Rectal smooth muscle tissue (tissue), 1 donor: ENCODE results near the gene RBM45.
"Not testable (repeated sequence)": the region's sequence is repeated elsewhere in the genome, so short reads cannot be mapped to it uniquely, and the experiment has no call there.

Experiments
- H3K27ac ChIP-seq: one replicate; pipeline ENCODE4 v1.7.0; 2013; ENCODE audit warnings: low read depth, low read length, inconsistent platforms
- H3K27me3 ChIP-seq: one replicate; pipeline ENCODE4 v1.7.0; 2013; ENCODE audit warnings: low read length; ENCODE audit not compliant: control insufficient read depth, insufficient read depth
- H3K36me3 ChIP-seq: one replicate; pipeline ENCODE4 v1.7.0; 2013; ENCODE audit warnings: low read length; ENCODE audit not compliant: control insufficient read depth, insufficient read depth
- H3K4me1 ChIP-seq: one replicate; pipeline ENCODE4 v1.7.0; 2013; ENCODE audit warnings: low read length; ENCODE audit not compliant: control insufficient read depth, insufficient read depth
- H3K4me3 ChIP-seq: one replicate; pipeline ENCODE4 v1.7.0; 2013; ENCODE audit warnings: low read length
- H3K9ac ChIP-seq: one replicate; pipeline ENCODE4 v1.7.0; 2013; ENCODE audit warnings: low read length

Gene RBM45

DNA sequence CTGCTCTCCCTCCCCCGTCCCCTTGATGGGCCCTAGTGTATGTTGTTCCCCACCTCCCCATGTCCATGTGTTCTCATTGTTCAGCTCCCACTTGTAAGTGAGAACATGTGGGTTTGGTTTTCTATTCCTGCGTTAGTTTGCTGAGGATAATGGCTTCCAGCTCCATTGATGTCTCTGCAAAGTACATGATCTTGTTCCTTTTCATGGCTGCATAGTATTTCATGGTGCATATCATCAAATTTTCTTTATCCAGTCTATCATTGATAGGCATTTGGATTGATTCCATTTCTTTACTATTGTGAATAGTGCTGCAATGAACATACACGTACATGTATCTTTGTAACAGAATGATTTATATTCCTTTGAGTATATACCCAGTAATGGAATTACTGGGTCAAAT lies 33.0 kb upstream of the RBM45 start:
- H3K27ac ChIP-seq, H3K9ac ChIP-seq, H3K27me3 ChIP-seq, H3K4me3 ChIP-seq, H3K4me1 ChIP-seq, H3K36me3 ChIP-seq: not testable (repeated sequence)

DNA sequence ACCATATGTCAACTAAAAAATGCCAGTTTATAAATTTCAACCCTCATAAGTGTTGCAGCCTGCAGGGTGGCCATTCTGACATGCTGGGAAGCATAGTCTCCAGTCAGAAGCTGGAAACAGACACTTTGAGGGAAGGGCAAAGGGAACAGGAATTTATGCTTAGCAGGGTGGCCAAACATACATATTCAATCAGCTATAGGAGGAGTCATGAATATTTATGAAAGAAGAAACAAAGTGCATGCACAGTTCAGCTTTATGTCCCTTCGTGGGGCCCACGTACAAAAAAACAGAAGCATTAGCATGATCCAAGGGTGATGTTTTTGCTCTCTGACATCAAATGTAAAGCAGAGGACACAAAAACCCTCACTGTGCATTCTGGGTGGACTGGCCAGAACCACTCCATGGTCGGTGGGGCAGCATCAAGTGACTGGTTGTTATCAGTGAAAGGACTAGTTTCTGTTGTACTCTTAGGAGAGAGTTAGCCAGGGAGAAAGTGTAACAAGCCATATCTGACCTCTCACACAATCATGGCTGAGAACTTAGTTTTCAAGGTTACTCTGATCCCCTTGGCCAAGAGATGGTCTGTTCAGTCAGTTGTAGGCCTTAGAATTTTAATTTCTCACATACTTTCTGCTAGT lies 29.7 kb upstream of the RBM45 start:
- Histone ChIP-seq H3K27ac (no peak overlapping the region), H3K9ac (no peak overlapping the region), H3K4me3 (no peak overlapping the region), H3K27me3 (no peaks in the 10 kb centered on the region), H3K4me1 (no peaks in the 10 kb centered on the region), H3K36me3 (no peaks in the 10 kb centered on the region)

DNA sequence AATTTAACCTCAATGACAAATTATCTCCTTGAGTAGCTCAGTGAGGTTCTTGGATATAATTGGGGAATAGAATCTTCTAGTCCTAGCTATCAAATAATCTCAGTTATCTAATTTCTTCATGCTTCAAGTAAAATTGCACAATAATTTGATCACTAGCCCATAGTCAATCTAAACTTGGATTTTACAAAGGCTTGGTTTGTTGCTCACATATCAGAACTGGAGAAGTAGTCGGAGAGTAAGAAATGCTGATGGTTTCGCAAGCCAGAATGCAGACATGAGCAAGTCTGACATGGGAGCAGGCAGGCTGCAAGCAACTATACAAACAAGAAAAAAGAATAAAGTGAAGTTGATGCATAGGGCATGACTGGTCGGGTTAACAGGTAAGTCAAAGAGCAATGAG lies 28.0 kb upstream of the RBM45 start:
- H3K36me3 ChIP-seq: no peaks in the 10 kb centered on the region
- no peaks in the 10 kb centered on the region for H3K27me3 ChIP-seq
- H3K27ac ChIP-seq: no peak overlapping the region
- H3K4me3 ChIP-seq: no peak overlapping the region
- H3K9ac ChIP-seq: no peak overlapping the region
- no peaks in the 10 kb centered on the region for H3K4me1 ChIP-seq

DNA sequence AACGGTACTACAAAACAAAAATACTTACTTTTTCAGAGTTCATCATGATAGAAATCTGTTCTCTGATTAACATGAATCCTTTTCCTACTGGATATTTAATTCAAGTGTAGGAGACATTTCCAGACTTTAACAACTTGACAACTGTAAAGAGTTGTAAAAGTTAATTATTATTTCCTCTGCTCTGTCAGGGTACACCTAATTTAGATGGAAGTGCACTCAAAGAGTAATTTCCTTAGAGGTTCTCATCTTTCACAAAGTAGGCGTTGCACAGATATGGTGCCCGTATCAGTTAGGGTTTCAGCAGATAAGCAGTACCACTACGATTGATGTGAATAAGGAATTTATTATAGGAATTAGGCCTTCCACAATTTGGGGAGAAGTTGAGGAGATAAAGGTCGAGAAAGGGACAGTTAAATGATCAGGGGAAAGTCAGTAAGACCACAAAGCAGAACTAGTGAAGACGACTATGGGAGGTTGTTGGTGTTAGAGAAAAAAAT lies 23.4 kb upstream of the RBM45 start:
- Histone ChIP-seq H3K27ac (no peak overlapping the region), H3K4me3 (no peak overlapping the region), H3K4me1 (no peaks in the 10 kb centered on the region), H3K36me3 (no peaks in the 10 kb centered on the region), H3K27me3 (no peaks in the 10 kb centered on the region), H3K9ac (no peak overlapping the region)

DNA sequence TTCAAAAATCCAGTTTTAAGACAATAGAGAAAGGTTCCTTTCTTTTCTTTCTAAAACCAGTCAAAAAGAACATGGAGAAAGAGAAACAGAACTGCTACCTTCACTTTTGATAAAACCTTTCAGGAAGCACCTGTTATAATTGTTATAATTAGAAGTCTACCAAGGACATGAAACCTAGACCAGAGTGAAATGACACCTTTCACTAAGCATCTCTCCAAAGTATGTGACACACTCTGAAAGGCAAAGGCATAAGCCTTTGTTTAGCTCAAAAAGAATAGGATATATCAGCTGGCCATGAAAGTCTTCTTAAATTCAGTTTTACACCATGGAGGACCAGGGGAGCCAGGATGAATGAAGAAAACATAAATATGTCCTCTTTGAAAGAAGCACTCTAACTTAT lies 18.8 kb upstream of the RBM45 start:
- Histone ChIP-seq H3K27me3 (no peaks in the 10 kb centered on the region), H3K27ac (no peak overlapping the region), H3K9ac (no peak overlapping the region), H3K4me1 (no peaks in the 10 kb centered on the region), H3K4me3 (no peak overlapping the region), H3K36me3 (no peaks in the 10 kb centered on the region)

DNA sequence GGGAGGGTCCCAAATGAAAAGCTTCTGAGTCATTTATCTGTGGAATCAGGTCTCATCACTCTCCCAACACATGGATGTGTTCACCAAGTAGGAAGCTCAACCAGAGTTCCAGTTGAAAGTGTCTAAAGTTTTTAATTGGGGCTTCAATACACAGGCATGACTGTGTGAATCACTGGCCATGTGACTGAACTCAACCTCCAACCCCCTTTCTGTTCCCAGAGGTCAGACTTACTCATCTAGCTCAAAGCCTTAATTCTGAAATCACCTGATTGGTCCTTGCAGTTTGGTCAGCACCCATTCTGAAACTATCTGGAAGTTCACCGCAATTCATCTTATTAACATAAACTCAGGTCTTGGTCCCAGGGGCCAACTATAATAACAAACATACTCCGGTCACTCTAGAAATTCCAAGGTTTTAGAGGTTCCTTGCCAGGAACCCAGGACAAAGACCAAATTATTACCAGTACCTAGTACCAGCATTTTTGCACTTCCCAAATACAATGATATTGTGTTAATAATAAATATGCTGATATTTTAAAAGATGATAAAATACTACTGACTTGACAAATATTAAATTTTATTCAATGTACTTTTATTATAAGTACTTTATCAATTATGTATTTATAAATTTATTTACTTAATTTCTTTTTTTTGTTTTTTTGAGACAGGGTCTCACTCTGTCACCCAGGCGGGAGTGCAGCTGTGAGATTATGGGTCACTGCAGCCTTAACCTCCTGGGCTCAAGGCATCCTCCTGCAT lies 10.7 kb upstream of the RBM45 start:
- no peak overlapping the region for H3K27ac ChIP-seq
- no peak overlapping the region for H3K9ac ChIP-seq
- no peaks in the 10 kb centered on the region for H3K4me1 ChIP-seq
- H3K36me3 ChIP-seq: no peaks in the 10 kb centered on the region
- H3K4me3 ChIP-seq: no peak overlapping the region
- H3K27me3 ChIP-seq: no peaks in the 10 kb centered on the region

DNA sequence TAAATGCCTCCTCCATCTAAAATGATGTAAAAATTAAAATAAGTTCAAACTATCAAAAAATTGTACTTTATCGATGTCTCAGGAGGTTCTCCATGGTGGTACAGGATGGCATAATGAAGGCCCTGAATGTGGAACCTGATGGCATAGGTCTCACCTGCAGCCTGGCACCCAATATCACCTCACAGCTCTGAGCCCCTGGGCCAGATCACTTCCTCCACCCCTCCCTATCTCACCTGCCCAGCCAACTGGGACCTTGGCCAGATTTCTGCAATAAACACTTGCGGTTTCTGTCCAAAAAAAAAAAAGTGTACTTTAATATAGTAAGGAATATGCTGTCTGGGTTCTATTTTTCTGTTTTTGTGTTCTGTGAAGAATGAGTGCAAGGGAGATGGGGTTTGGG lies 6.7 kb upstream of the RBM45 start:
- Histone ChIP-seq H3K36me3 (no peaks in the 10 kb centered on the region), H3K27me3 (no peaks in the 10 kb centered on the region), H3K4me1 (no peaks in the 10 kb centered on the region), H3K9ac (no peak overlapping the region), H3K27ac (no peak overlapping the region), H3K4me3 (no peak overlapping the region)

DNA sequence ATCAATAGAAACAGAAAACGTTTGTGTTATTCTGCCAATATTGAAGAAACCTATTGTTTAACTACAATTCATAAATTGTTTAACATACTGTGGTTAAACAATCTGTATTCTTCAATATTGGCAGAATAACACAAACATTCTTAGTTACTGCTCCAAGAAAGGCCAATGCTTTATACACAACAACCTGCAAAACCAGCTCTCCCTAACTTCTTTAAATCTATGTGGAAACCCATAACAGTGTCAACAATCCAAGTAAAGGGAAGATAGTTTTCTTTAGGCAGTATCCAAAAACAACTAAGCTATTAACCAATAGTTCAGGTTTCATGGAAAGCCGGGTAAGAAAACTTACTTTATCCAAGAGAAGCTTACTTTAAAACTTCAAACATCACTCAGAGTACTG lies 6.2 kb upstream of the RBM45 start:
- no peak overlapping the region for H3K27ac ChIP-seq
- H3K36me3 ChIP-seq: no peaks in the 10 kb centered on the region
- no peaks in the 10 kb centered on the region for H3K27me3 ChIP-seq
- no peak overlapping the region for H3K4me3 ChIP-seq
- H3K4me1 ChIP-seq: no peaks in the 10 kb centered on the region
- H3K9ac ChIP-seq: no peak overlapping the region

DNA sequence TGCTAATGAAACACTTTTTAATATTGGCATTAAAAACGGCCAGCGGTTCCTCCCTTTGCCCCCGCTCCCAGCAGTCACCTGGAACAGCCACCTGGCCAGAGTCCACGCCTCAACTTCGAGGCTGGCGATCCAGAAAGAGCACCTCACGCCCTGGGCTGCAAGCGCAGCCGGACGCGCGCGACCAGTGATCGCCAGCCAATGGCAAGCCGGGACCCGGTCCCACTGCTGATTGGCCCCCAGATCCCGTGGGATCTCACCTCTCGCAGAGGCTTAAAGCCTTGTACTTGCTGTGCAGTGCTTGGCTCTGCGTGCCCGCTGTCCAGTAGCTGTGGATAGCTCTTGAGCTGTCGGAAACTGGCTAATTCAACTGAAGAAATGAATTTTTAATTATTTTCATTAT lies 4.1 kb upstream of the RBM45 start:
- no peak overlapping the region for H3K4me3 ChIP-seq
- no peak overlapping the region for H3K9ac ChIP-seq
- no peaks in the 10 kb centered on the region for H3K4me1 ChIP-seq

DNA sequence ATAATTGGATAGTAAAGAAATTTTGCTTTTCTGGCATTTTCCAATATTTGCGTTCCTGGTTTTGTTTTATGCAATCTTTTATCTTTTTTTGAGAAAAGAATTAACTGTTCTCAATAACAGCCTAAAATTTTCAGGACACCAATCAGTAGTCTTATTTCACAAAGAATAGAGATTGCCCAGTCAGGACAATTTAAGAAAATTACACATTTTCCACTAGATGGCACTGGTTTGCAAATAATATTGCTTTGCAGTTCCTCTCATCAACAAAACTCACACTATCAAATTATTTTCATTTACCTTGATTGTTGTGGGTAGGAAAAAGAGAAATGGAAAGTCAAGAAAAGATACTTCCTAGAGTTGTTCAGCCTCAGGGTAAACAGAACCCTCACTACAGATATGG lies 2.4 kb upstream of the RBM45 start:
- no peaks in the 10 kb centered on the region for H3K36me3 ChIP-seq
- peaks cover 4% of the 10 kb centered on the region for H3K4me1 ChIP-seq
- H3K4me3 ChIP-seq: no peak overlapping the region
- H3K27me3 ChIP-seq: no peaks in the 10 kb centered on the region
- H3K9ac ChIP-seq: no peak overlapping the region
- H3K27ac ChIP-seq: no peak overlapping the region

More for the DNA sequence above, 4.1 kb upstream of the RBM45 start:
- Histone ChIP-seq H3K27ac (no peak overlapping the region), H3K27me3 (no peaks in the 10 kb centered on the region), H3K36me3 (no peaks in the 10 kb centered on the region)

DNA sequence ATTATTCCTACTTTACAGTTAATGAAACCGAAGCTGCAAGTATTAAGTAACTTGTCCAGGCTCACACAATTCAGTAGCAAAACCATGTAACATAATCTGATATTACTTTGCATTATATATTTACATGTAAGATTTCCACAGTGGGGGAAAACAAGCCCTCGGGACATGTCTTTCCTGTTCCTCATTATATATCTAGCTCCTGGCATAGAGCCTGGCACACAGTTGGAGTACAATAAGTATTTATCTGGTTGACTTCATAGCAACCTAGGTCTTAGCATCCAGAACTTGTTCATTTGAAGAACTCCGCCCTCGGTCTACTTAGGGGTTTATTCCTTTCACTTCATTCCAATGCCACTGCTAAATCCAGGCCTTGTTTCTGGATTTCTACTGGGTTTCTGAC lies 1.6 kb upstream of the RBM45 start:
- Histone ChIP-seq H3K27me3 (no peaks in the 10 kb centered on the region), H3K4me1 (peaks cover 4% of the 10 kb centered on the region), H3K36me3 (no peaks in the 10 kb centered on the region), H3K4me3 (no peak overlapping the region), H3K27ac (no peak overlapping the region), H3K9ac (no peak overlapping the region)

DNA sequence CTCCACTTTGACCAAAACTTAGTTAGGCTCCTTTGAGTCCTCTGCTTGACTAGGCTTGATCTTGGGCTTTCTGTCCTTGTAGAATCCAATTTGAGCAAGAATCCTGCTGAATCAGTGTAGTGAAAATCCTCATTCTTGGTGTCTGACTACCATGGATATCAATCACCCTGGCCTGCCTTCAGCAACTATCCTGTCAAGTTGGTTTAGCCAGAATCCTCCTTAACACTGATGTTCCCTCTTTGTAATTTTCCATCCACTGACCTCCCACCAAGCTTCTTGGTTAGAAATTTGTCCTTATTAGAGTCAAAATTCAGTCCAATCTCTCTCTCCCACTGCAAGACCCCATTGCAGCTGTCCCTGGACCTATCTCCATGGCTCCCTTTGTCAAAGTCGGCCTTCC lies 494 bp upstream of the RBM45 start:
- Histone ChIP-seq H3K27ac (no peak overlapping the region), H3K4me1 (peaks cover 4% of the 10 kb centered on the region), H3K27me3 (no peaks in the 10 kb centered on the region), H3K4me3 (peak overlapping the region; percentile 92), H3K36me3 (no peaks in the 10 kb centered on the region), H3K9ac (no peak overlapping the region)

DNA sequence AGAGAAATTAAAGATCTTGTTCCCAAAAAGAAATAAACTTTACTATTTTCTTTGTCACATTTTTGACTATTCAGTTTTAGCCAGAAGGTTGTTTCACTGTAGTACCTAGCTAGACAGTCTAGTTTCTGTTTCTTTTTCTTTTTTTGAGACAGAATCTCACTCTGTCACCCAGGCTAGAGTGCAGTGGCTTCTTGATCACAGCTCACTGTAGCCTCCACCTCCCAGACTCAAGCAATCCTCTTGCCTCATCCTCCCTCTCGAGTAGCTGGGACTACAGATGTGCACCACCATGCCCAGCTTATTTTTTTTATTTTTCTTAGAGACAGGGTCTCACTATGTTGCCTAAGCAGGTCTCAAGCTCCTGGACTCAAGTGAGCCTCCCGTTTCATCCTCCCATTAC lies 2.2 kb downstream of the RBM45 start:
- H3K27me3 ChIP-seq: no peaks in the 10 kb centered on the region
- H3K27ac ChIP-seq: no peak overlapping the region
- H3K9ac ChIP-seq: no peak overlapping the region
- H3K4me1 ChIP-seq: peaks cover 4% of the 10 kb centered on the region
- no peaks in the 10 kb centered on the region for H3K36me3 ChIP-seq
- no peak overlapping the region for H3K4me3 ChIP-seq
